ENCODE data around the gene CELF5. TPM values are rescaled to one million over a fixed set of nuclear protein-coding genes. Genes with fewer than 3 reads are reported as not detected.

The CELF5 gene
- under 1 TPM in 1 of 2 donors, not detected in 1; 0.16 TPM for total RNA-seq
- long read RNA-seq = 0 reads

DNA sequence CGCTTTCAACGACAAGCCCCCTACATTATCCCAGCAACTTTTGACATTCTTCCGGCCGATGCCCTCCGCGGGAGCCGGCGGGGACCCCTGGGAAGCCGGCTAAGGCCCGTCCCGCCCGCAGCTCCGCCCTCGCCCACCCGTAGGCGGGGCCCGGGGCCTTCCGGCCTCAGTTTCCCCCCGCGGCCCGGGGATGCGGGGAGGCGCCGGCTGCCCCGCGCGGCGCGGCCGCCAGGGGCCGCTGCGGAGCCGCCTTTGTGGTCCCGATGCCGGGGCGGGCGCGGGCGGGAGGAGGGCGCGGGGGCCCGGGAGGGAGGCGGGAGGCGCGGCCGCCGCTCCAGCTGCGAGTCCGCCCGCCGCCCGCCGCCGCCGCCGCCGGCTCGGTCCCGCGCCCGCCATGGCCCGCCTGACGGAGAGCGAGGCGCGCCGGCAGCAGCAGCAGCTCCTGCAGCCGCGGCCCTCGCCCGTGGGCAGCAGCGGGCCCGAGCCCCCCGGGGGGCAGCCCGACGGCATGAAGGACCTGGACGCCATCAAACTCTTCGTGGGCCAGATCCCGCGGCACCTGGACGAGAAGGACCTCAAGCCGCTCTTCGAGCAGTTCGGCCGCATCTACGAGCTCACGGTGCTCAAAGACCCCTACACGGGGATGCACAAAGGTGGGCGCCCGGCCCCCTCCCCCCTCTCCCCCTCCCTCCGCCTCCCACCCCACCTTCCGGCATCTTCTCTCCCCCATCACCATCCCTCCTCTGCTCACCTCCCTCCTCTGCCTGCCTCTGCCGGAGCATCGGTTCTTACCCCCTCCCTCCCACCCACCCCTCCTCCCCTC lies at the start of gene CELF5:
CELF5 (plus strand) TSS at position 316 of the 823 bp plus-strand sequence; CDS start at position 395, 79 bp downstream.
- intact Hi-C loops (cut with DNase I) = loop anchor here in 1 of 2 donors (10.0 kb wide), 1 partner anchor 250 kb away; no protein-coding TSS in a partner anchor
- ATAC-seq (peak; percentile 72 to 81), DNase-seq (peak; percentile 61)

GRCh38 chr19:3175781-3176714 lies 48.4 kb upstream of the CELF5 start:
- no peak for ATAC-seq
- intact Hi-C loops (cut with DNase I) = no loop called here
- no peak for DNase-seq

GRCh38 chr19:3176715-3177501 lies 47.6 kb upstream of the CELF5 start:
- ATAC-seq = peak in 1 of 2 donors; percentile 17
- no peak for DNase-seq
- intact Hi-C loops (cut with DNase I) = no loop called here

GRCh38 chr19:3178377-3178972 lies 46.0 kb upstream of the CELF5 start, which contains the start of gene S1PR4:
S1PR4 (plus strand) TSS chr19:3178769; CDS start chr19:3178793, 24 bp downstream.
- DNase-seq (no peak), ATAC-seq (peak; percentile 51 to 72)
- intact Hi-C loops (cut with DNase I) = no loop called here

DNA sequence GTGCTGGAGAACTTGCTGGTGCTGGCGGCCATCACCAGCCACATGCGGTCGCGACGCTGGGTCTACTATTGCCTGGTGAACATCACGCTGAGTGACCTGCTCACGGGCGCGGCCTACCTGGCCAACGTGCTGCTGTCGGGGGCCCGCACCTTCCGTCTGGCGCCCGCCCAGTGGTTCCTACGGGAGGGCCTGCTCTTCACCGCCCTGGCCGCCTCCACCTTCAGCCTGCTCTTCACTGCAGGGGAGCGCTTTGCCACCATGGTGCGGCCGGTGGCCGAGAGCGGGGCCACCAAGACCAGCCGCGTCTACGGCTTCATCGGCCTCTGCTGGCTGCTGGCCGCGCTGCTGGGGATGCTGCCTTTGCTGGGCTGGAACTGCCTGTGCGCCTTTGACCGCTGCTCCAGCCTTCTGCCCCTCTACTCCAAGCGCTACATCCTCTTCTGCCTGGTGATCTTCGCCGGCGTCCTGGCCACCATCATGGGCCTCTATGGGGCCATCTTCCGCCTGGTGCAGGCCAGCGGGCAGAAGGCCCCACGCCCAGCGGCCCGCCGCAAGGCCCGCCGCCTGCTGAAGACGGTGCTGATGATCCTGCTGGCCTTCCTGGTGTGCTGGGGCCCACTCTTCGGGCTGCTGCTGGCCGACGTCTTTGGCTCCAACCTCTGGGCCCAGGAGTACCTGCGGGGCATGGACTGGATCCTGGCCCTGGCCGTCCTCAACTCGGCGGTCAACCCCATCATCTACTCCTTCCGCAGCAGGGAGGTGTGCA lies 45.3 kb upstream of the CELF5 start:
- DNase-seq (no peak), ATAC-seq (peak; percentile 7 to 13)
- intact Hi-C loops (cut with DNase I) = no loop called here

DNA sequence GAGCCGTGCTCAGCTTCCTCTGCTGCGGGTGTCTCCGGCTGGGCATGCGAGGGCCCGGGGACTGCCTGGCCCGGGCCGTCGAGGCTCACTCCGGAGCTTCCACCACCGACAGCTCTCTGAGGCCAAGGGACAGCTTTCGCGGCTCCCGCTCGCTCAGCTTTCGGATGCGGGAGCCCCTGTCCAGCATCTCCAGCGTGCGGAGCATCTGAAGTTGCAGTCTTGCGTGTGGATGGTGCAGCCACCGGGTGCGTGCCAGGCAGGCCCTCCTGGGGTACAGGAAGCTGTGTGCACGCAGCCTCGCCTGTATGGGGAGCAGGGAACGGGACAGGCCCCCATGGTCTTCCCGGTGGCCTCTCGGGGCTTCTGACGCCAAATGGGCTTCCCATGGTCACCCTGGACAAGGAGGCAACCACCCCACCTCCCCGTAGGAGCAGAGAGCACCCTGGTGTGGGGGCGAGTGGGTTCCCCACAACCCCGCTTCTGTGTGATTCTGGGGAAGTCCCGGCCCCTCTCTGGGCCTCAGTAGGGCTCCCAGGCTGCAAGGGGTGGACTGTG lies 44.6 kb upstream of the CELF5 start:
- DNase-seq (no peak), ATAC-seq (peak; percentile 5 to 17)
- intact Hi-C loops (cut with DNase I) = no loop called here

- DNase-seq (no peak), ATAC-seq (no peak)
- intact Hi-C loops (cut with DNase I) = no loop called here
These were observed 40.5 kb upstream of the CELF5 start for GRCh38 chr19:3183721-3184641.

- intact Hi-C loops (cut with DNase I) = no loop called here
- DNase-seq (peak; percentile 82), ATAC-seq (peak; percentile 51 to 64)
These were observed 39.5 kb upstream of the CELF5 start for GRCh38 chr19:3184847-3185460.

DNA sequence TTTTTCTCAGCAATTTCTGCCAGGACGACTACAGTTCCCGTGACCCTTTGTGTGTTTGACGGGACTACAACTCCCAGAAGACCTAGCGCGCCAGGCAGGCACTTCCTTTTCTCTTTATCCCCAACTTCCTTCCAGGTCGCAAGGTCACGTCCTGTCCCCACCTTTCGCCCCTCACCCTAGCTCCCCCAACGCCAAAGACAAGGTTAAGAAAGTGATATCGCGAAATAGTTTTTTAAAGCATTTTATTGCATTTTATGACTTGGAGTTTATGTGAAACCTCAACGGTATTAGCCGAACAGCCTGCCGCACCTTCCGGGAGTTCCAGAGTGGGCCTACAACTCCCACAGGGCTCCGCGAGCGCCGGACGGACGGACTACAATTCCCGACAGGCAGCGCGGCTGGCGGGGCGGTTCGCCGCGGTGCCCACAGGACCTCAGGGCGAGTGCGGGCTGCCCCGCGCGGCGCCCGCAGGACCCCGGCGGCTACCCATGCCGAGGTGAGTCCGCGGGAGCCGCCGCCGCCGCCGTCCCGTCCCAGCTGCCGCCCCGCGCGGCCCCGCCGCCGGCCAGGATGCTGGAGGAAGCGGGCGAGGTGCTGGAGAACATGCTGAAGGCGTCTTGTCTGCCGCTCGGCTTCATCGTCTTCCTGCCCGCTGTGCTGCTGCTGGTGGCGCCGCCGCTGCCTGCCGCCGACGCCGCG lies 38.9 kb upstream of the CELF5 start, which contains the start of gene NCLN:
NCLN (plus strand) TSS at position 470 of the 699 bp plus-strand sequence; CDS start at position 571, 101 bp downstream.
- intact Hi-C loops (cut with DNase I) = no loop called here
- ATAC-seq (peak; percentile 96 to 97), DNase-seq (peak; percentile 95)

GRCh38 chr19:3186160-3186688 lies 38.2 kb upstream of the CELF5 start:
- intact Hi-C loops (cut with DNase I) = no loop called here
- ATAC-seq (peak; percentile 15 to 36), DNase-seq (peak; percentile 19)

GRCh38 chr19:3186891-3187661 lies 37.4 kb upstream of the CELF5 start:
- DNase-seq (peak; percentile 15), ATAC-seq (no peak)
- intact Hi-C loops (cut with DNase I) = no loop called here

- ATAC-seq (no peak), DNase-seq (peak; percentile 16)
- intact Hi-C loops (cut with DNase I) = no loop called here
These were observed 36.6 kb upstream of the CELF5 start for GRCh38 chr19:3187662-3188511.

Data from left cardiac atrium (tissue), 4 donors.